Left ventricle myocardium inferior (tissue), 1 donor: ENCODE data around the gene EID3. TPM values are rescaled to one million over a fixed set of nuclear protein-coding genes. Genes with fewer than 3 reads are reported as not detected.

ENCODE experiments used
- DNase-seq: peaks from one replicate; pipeline ENCODE4 v3.0.0-alpha.2; 2020
- H3K27ac ChIP-seq: fragments of 200-600 bp; replicated peaks from 2 replicates; pipeline ENCODE4 v1.8.0; 2021
- H3K27me3 ChIP-seq: fragments of 200-600 bp; 2 replicates; pipeline ENCODE4 v1.8.0; 2021; ENCODE audit warnings: low read depth
- H3K36me3 ChIP-seq: fragments of 200-600 bp; 2 replicates; pipeline ENCODE4 v1.8.0; 2021
- H3K4me1 ChIP-seq: fragments of 200-600 bp; 2 replicates; pipeline ENCODE4 v1.8.0; 2021
- H3K4me3 ChIP-seq: fragments of 200-600 bp; 2 replicates; pipeline ENCODE4 v1.8.0; 2021; ENCODE audit warnings: mild to moderate bottlenecking, moderate library complexity
- H3K9me3 ChIP-seq: fragments of 200-600 bp; replicated peaks from 2 replicates; pipeline ENCODE4 v1.8.0; 2021
- intact Hi-C: fragments of 100-400 bp; cut with micrococcal nuclease; formaldehyde crosslinking; loops from one replicate; pipeline ENCODE4 v1.11.0; 2022
- total RNA-seq: library from RNA; stranded (reverse); fragmentation: NEBNext Ultra II Directional; extraction: Animal tissue kit (Norgen Biotek cat#: 25700); gene quantifications from one replicate; pipeline ENCODE4 v1.2.1, GENCODE V29; 2021
- TF ChIP-seq, protein P1 (sequence below): fragments of 200-600 bp; IDR thresholded peaks from 2 replicates; pipeline ENCODE4 v1.8.0; 2021; ENCODE audit warnings: antibody characterized with exemption, mild to moderate bottlenecking, borderline replicate concordance
- donor health status: DM: no; HTN: yes; CAD: no; lungs with severe emphysema.

The EID3 gene
- total RNA-seq, 1 donor from 2014 or later, result 0.60 TPM

DNA sequence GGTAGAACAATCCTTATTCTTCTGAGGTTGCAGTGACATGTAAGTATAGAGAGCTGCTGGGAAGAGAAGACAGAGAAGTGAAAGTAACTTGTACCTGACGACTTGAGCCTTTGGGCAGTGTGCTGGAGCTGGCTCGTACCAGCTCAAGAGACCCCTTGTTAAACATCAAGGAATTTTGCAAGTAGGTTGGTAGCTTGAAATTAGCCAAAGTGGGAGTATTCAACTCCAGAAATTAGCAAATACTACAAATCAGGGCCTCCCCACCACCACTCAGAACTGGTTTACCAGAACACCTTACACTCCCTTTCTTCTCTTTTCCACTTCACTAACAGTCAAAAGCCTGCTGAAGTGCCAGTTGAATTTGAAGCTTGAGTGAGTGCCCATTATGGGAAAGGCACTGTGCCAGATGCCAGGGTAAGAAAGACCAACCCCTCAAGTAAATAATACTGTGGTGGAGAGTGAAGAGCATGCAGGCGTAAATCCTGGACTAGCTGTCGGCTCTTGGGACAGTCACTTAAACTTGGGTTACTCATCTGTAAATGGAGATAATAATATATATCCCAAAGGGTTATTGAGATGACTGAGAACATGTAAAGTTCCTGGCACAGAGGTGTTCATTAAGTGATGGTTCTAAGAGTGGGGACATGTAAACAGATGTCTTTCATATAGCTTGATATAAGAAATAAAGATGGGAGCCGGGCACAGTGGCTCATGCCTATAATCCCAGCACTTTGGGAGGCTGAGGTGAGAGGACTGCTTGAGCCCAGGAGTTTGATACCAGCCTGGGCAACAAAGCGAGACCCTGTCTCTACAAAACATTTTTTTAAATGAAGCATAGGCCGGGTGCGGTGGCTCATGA, 27.0 kb upstream of the EID3 start:
- no peak overlapping the region for H3K27ac ChIP-seq
- intact Hi-C loops, result no loop called here
- H3K9me3 ChIP-seq, result no peaks in the 10 kb centered on the region
- H3K4me3 ChIP-seq, result peak overlapping the region; percentile 5
- H3K27me3 ChIP-seq, result no peaks in the 10 kb centered on the region
- DNase-seq, result no peak
- TF ChIP-seq, protein P1, sequence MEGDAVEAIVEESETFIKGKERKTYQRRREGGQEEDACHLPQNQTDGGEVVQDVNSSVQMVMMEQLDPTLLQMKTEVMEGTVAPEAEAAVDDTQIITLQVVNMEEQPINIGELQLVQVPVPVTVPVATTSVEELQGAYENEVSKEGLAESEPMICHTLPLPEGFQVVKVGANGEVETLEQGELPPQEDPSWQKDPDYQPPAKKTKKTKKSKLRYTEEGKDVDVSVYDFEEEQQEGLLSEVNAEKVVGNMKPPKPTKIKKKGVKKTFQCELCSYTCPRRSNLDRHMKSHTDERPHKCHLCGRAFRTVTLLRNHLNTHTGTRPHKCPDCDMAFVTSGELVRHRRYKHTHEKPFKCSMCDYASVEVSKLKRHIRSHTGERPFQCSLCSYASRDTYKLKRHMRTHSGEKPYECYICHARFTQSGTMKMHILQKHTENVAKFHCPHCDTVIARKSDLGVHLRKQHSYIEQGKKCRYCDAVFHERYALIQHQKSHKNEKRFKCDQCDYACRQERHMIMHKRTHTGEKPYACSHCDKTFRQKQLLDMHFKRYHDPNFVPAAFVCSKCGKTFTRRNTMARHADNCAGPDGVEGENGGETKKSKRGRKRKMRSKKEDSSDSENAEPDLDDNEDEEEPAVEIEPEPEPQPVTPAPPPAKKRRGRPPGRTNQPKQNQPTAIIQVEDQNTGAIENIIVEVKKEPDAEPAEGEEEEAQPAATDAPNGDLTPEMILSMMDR, result no peak
- H3K36me3 ChIP-seq, result no peaks in the 10 kb centered on the region
- H3K4me1 ChIP-seq, result no peaks in the 10 kb centered on the region

DNA sequence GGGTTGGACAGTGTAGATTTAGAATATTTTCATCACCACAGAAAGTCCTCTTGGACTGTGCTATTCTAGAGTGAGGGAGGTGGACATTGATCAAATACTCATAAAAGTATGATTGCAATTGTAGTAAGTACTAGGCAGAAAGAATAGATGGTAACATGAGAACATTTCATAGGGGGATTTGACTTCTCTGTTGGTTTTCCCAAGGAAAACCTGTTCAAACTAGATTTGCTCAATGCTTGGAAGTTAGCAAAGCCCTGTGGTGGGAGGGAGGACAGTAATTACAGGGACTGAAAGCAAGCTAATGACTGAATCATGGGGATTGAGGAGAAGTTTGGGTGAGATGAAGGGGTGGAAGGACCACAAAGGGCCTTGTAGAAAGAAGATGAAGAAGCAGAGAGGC, 24.4 kb upstream of the EID3 start:
- Histone ChIP-seq H3K4me3 (no peak overlapping the region), H3K36me3 (no peaks in the 10 kb centered on the region), H3K9me3 (no peaks in the 10 kb centered on the region), H3K27ac (no peak overlapping the region), H3K4me1 (no peaks in the 10 kb centered on the region), H3K27me3 (no peaks in the 10 kb centered on the region)
- DNase-seq, result no peak
- intact Hi-C loops, result no loop called here
- TF ChIP-seq, protein P1, result no peak

DNA sequence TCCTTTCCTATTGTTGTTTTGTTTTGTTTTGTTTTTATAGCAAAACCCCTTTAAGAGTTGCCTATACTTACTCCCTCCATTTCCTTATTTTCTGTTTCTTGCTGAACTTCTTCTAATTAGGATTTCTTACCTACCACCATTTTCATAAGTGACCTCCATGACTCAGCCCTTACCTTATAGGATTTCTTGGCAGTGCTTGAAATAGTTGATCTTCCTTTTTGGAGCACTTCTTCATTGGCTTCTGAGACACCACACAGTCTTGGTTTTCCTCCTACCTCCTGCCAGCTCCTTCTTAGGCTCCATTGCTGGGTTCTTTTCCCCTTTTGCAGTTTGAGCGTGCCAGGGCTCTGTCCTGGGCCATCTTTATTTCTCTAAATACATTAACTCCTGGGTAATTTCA, 23.4 kb upstream of the EID3 start:
- Histone ChIP-seq H3K9me3 (no peaks in the 10 kb centered on the region), H3K36me3 (no peaks in the 10 kb centered on the region), H3K27me3 (no peaks in the 10 kb centered on the region), H3K4me3 (no peak overlapping the region), H3K27ac (no peak overlapping the region), H3K4me1 (no peaks in the 10 kb centered on the region)
- intact Hi-C loops, result loop anchor here (10.0 kb wide), 1 partner anchor 55 kb away; no protein-coding TSS in a partner anchor
- DNase-seq, result no peak
- TF ChIP-seq, protein P1, result no peak

DNA sequence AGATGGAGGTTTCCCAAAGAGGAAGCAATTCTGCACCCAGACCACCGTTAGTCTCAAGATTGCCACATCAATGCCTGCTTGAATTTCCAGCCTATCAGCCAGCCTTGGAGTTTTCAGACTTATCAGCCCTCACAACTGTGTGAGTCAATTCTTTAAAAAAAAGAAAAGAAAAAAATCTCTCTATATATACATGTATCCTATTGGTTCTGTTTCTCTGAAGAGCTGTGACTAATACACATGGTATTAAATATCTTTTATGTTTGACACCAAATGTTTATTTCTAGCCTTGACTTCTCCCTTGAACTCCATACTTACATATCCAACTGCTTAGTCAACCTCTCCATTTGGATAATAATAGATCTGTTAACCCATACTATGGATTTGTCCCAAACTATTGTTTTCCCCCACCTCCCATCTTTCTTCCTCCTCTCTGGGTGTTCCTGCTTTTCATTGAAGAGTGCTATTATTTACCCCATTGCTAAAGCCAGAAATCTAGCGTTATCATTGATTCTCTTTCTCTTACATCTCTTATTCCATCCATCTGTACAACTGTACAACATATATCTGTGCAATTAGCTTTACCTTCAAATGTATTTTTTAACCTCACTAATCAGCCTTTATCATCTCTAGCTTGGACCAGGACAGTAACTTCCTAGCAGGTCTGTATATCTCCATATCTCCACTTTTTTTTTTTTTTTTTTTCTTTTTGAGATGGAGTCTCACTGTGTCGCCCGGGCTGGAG, 22.7 kb upstream of the EID3 start:
- Histone ChIP-seq H3K27ac (no peak overlapping the region), H3K27me3 (no peaks in the 10 kb centered on the region)
- intact Hi-C loops, result loop anchor here (10.0 kb wide), 1 partner anchor 56 kb away; no protein-coding TSS in a partner anchor

DNA sequence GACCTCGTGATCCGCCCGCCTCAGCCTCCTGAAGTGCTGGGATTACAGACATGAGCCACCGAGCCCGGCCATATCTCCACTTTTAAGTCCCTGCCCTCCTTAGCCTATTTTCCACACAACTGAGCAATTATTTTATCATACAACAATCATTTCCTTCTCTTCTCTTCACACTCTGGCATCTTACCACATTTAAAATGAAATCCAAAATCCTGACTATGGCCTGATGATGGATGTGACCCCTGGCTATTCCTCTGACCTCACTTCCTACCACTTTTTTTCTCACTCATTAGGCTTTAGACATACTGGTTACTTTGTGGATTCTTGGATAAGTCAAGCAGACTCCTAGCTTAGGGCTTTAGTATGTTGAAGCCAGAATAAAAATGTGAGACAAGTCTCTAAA, 21.9 kb upstream of the EID3 start:
- Histone ChIP-seq H3K36me3 (no peaks in the 10 kb centered on the region), H3K4me3 (no peak overlapping the region), H3K4me1 (peaks cover 14% of the 10 kb centered on the region), H3K27me3 (no peaks in the 10 kb centered on the region), H3K9me3 (no peaks in the 10 kb centered on the region), H3K27ac (no peak overlapping the region)
- no peak for DNase-seq
- TF ChIP-seq, protein P1, result no peak
- intact Hi-C loops, result loop anchor here (10.0 kb wide), 1 partner anchor 57 kb away; no protein-coding TSS in a partner anchor

More for the DNA sequence above, 22.7 kb upstream of the EID3 start:
- no peak for DNase-seq
- H3K4me1 ChIP-seq, result peaks cover 7% of the 10 kb centered on the region
- no peaks in the 10 kb centered on the region for H3K36me3 ChIP-seq
- H3K9me3 ChIP-seq, result no peaks in the 10 kb centered on the region
- TF ChIP-seq, protein P1, result no peak
- no peak overlapping the region for H3K4me3 ChIP-seq
